Measurements from ENCODE around the gene ANO1.

ANO1 gene

GRCh38 chr11:70118642-70119041 lies 40.5 kb downstream of the ANO1 start:
- FAIRE-seq: no peak

GRCh38 chr11:70119502-70119901 lies 41.4 kb downstream of the ANO1 start:
- FAIRE-seq: no peak

- no peak for FAIRE-seq
These were observed 42.6 kb downstream of the ANO1 start for GRCh38 chr11:70120674-70121073.

- no peak for FAIRE-seq
These were observed 44.5 kb downstream of the ANO1 start for GRCh38 chr11:70122490-70123198.

GRCh38 chr11:70123711-70124110 lies 45.6 kb downstream of the ANO1 start:
- no peak for FAIRE-seq

GRCh38 chr11:70124321-70125000 lies 46.3 kb downstream of the ANO1 start:
- FAIRE-seq: no peak

- FAIRE-seq: no peak
These were observed 48.4 kb downstream of the ANO1 start for GRCh38 chr11:70126494-70126893.

- no peak for FAIRE-seq
These were observed 49.7 kb downstream of the ANO1 start for GRCh38 chr11:70127653-70128434.

- FAIRE-seq: no peak
These were observed 50.4 kb downstream of the ANO1 start for GRCh38 chr11:70128435-70128906.

- no peak for FAIRE-seq
These were observed 51.0 kb downstream of the ANO1 start for GRCh38 chr11:70129051-70129592.

GRCh38 chr11:70130636-70131035 lies 52.5 kb downstream of the ANO1 start:
- no peak for FAIRE-seq

- FAIRE-seq: no peak
These were observed 53.6 kb downstream of the ANO1 start for GRCh38 chr11:70131606-70132190.

- FAIRE-seq: no peak
These were observed 54.5 kb downstream of the ANO1 start for GRCh38 chr11:70132641-70133040.

GRCh38 chr11:70133771-70134335 lies 55.7 kb downstream of the ANO1 start:
- no peak for FAIRE-seq

GRCh38 chr11:70134490-70134889 lies 56.4 kb downstream of the ANO1 start:
- FAIRE-seq: no peak

- FAIRE-seq: no peak
These were observed 57.0 kb downstream of the ANO1 start for GRCh38 chr11:70135142-70135541.

- no peak for FAIRE-seq
These were observed 57.5 kb downstream of the ANO1 start for GRCh38 chr11:70135625-70136059.

- FAIRE-seq: no peak
These were observed 59.3 kb downstream of the ANO1 start for GRCh38 chr11:70137383-70137782.

- FAIRE-seq: no peak
These were observed 60.3 kb downstream of the ANO1 start for GRCh38 chr11:70138403-70138802.

GRCh38 chr11:70139785-70140410 lies 61.8 kb downstream of the ANO1 start:
- FAIRE-seq: no peak

GRCh38 chr11:70140711-70141485 lies 62.8 kb downstream of the ANO1 start:
- no peak for FAIRE-seq
